Mesendoderm (in vitro differentiated cells): Measurements from ENCODE around the gene SCUBE1.

Source experiments
- DNase-seq: peaks from one replicate; pipeline ENCODE4 v3.0.0; 2013
- H2AK5ac ChIP-seq: 2 replicates; pipeline ENCODE4 v1.6.1; 2013; ENCODE audit warnings: low read length, inconsistent platforms
- H2BK120ac ChIP-seq: 2 replicates; pipeline ENCODE4 v1.6.1; 2013; ENCODE audit warnings: low read depth, mild to moderate bottlenecking, low read length, moderate library complexity, mixed read lengths
- H2BK15ac ChIP-seq: replicated peaks from 2 replicates; pipeline ENCODE4 v1.6.1; 2013; ENCODE audit warnings: low read depth, mild to moderate bottlenecking, moderate library complexity
- H2BK5ac ChIP-seq: 2 replicates; pipeline ENCODE4 v1.6.1; 2013; ENCODE audit warnings: low read length, inconsistent platforms
- H3K18ac ChIP-seq: 2 replicates; pipeline ENCODE4 v1.6.1; 2013; ENCODE audit warnings: mild to moderate bottlenecking, low read length, mixed read lengths
- H3K23ac ChIP-seq: one replicate; pipeline ENCODE4 v1.6.1; 2013; ENCODE audit warnings: low read length
- H3K27ac ChIP-seq: 2 replicates; pipeline ENCODE4 v1.5.1; 2013; ENCODE audit warnings: low read depth, mild to moderate bottlenecking, inconsistent platforms, low read length, moderate library complexity
- H3K27me3 ChIP-seq: 2 replicates; pipeline ENCODE4 v1.6.1; 2013; ENCODE audit warnings: low read length, control low read depth, mild to moderate bottlenecking, inconsistent platforms; ENCODE audit not compliant: insufficient read depth, poor library complexity
- H3K36me3 ChIP-seq: 2 replicates; pipeline ENCODE4 v1.6.1; 2013; ENCODE audit warnings: low read length, inconsistent platforms; ENCODE audit not compliant: control insufficient read depth, insufficient read depth
- H3K4ac ChIP-seq: one replicate; pipeline ENCODE4 v1.6.1; 2013; ENCODE audit warnings: low read depth, mild to moderate bottlenecking, low read length, moderate library complexity
- H3K4me1 ChIP-seq: 2 replicates; pipeline ENCODE4 v1.6.1; 2013; ENCODE audit warnings: low read depth, low read length, inconsistent platforms; ENCODE audit not compliant: control insufficient read depth
- H3K4me2 ChIP-seq: 2 replicates; pipeline ENCODE4 v1.6.1; 2013; ENCODE audit warnings: low read length
- H3K4me3 ChIP-seq: 2 replicates; pipeline ENCODE4 v1.5.1; 2013; ENCODE audit warnings: mild to moderate bottlenecking, low read length
- H3K56ac ChIP-seq: one replicate; pipeline ENCODE4 v1.6.1; 2013; ENCODE audit warnings: low read length
- H3K79me1 ChIP-seq: 2 replicates; pipeline ENCODE4 v1.6.1; 2013; ENCODE audit warnings: low read length, inconsistent platforms
- H3K79me2 ChIP-seq: 2 replicates; pipeline ENCODE4 v1.6.1; 2013; ENCODE audit warnings: mild to moderate bottlenecking, low read length; ENCODE audit not compliant: control insufficient read depth, insufficient read depth
- H3K9ac ChIP-seq: 2 replicates; pipeline ENCODE4 v1.6.1; 2013; ENCODE audit warnings: low read length, inconsistent platforms
- H4K5ac ChIP-seq: one replicate; pipeline ENCODE4 v1.6.1; 2013; ENCODE audit warnings: low read length
- H4K8ac ChIP-seq: one replicate; pipeline ENCODE4 v1.6.1; 2013; ENCODE audit warnings: low read depth, mild to moderate bottlenecking, control low read depth, low read length, moderate library complexity
- WGBS: extraction: QIAGEN DNeasy Blood & Tissue Kit; methylation state at CpG from one replicate; pipeline ENCODE4 v1.1.7; 2013; ENCODE audit warnings: low lambda C conversion rate, missing lambda C conversion rate; ENCODE audit not compliant: insufficient coverage; ENCODE audit errors: extremely low coverage; 5-methylcytosine and 5-hydroxymethylcytosine counted together

SCUBE1 gene

DNA sequence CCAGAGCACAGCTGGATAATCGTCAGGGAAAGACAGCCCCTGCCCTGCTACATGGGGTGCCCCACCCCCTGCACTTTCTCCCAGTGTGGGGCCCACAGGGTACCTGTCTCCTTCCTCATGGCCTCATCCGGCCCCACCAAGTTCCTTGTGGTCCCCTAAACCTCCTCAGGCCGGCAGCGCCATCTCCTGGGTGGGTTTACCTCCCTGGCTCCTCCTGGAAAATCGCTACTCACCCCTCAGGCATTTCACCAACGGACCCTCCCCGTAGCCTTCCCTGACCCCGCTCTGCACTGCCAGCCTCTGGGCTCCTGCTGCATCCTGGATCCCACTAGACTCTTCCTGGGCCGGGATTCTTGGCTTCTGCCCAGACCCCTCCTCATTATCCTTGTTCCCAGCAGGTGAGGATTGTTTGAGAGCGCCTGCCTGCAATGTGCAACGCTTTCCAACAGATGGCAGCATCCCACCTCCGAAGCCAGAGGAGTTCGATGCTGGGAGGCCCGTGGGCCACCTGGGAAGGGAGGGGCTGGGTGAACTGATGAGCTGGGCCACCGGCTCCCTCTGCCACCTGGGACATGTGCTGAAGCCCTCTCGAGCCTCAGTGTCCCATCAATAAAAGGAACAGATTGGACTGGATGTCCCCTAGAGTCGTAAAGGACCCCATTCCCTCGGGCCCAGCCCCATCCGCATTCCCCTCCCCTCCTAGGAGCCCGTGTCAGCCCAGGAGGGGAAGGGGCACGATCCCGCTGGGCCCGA is 112.0 kb downstream of the SCUBE1 start:
- no peak overlapping the region for H4K5ac ChIP-seq
- H3K27ac ChIP-seq: no peak overlapping the region
- no peak overlapping the region for H3K23ac ChIP-seq
- no peaks in the 10 kb centered on the region for H3K79me2 ChIP-seq
- no peaks in the 10 kb centered on the region for H3K79me1 ChIP-seq
- no peak overlapping the region for H4K8ac ChIP-seq
- no peaks in the 10 kb centered on the region for H3K36me3 ChIP-seq
- peak overlapping the region; percentile 57 for H3K56ac ChIP-seq
- no CpG with 5 or more reads among the region's 23 CpGs for WGBS
- no peak overlapping the region for H2BK15ac ChIP-seq
- H3K27me3 ChIP-seq: no peaks in the 10 kb centered on the region
- DNase-seq: peak; percentile 84
- H3K4ac ChIP-seq: no peak overlapping the region
- peaks cover 4% of the 10 kb centered on the region for H3K4me1 ChIP-seq
- peak overlapping the region; percentile 69 for H3K4me2 ChIP-seq
- H3K9ac ChIP-seq: peak overlapping the region; percentile 22
- no peak overlapping the region for H2BK120ac ChIP-seq
- no peak overlapping the region for H3K18ac ChIP-seq
- H3K4me3 ChIP-seq: no peak overlapping the region
- no peak overlapping the region for H2AK5ac ChIP-seq
- H2BK5ac ChIP-seq: no peak overlapping the region

DNA sequence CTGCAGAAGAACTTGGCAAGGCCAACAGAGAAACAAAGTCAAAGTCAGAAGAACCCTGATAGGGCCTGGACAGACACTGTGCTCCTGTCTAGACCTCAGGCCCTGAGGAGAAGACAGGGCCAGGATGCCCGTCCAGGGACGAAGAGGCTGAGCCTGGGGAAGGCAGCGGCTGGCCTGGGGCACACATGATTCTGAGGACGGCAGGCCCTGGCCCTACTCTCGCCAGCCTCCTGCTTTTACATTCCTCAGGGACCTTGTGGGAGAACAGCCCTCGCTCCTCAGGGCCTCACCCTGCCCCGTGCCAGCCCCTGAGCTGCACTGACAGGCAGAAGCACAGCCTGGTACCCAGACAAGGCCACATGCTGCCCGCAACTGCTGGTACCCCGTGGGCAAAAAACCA is 112.6 kb downstream of the SCUBE1 start:
- Histone ChIP-seq H3K18ac (no peak overlapping the region), H2AK5ac (no peak overlapping the region), H4K5ac (no peak overlapping the region), H3K56ac (no peak overlapping the region), H3K79me1 (no peaks in the 10 kb centered on the region), H3K4me2 (no peak overlapping the region), H3K4me1 (peaks cover 4% of the 10 kb centered on the region), H3K9ac (no peak overlapping the region), H4K8ac (no peak overlapping the region), H2BK5ac (no peak overlapping the region), H3K79me2 (no peaks in the 10 kb centered on the region), H2BK15ac (no peak overlapping the region), H3K23ac (no peak overlapping the region), H3K4me3 (no peak overlapping the region), H3K36me3 (no peaks in the 10 kb centered on the region), H3K27ac (no peak overlapping the region), H3K4ac (no peak overlapping the region), H2BK120ac (no peak overlapping the region), H3K27me3 (no peaks in the 10 kb centered on the region)
- no CpG with 5 or more reads among the region's 9 CpGs for WGBS
- no peak for DNase-seq

DNA sequence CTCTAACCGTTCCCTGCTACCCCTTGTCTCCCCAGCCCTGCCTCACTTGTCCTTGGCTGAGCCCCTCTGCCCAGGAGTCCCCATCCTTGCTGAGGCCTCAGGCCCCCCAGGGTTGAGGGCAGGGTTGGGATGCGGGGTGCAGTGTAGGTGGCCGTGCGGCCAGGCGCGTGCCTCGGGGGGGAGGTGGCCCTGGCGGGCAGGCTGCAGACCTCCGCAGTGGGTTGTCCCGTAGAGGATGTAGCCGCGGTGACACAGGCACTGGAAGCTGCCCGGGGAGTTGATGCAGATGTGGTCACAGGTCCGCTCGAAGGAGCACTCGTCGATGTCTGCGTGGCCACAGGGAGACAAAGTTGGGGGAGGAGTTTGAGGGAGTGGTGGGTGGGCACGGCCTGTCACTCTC is 114.3 kb downstream of the SCUBE1 start:
- Histone ChIP-seq H3K56ac (no peak overlapping the region), H3K79me1 (no peaks in the 10 kb centered on the region), H4K5ac (no peak overlapping the region), H3K4me3 (no peak overlapping the region), H3K27me3 (no peaks in the 10 kb centered on the region), H3K9ac (no peak overlapping the region), H3K36me3 (no peaks in the 10 kb centered on the region), H2BK5ac (no peak overlapping the region), H2BK15ac (no peak overlapping the region), H3K23ac (no peak overlapping the region), H2BK120ac (no peak overlapping the region), H3K27ac (no peak overlapping the region), H3K4ac (no peak overlapping the region), H3K4me1 (peaks cover 4% of the 10 kb centered on the region), H2AK5ac (no peak overlapping the region), H3K18ac (no peak overlapping the region), H3K79me2 (no peaks in the 10 kb centered on the region), H4K8ac (no peak overlapping the region), H3K4me2 (no peak overlapping the region)
- no peak for DNase-seq
- WGBS: no CpG with 5 or more reads among the region's 19 CpGs

DNA sequence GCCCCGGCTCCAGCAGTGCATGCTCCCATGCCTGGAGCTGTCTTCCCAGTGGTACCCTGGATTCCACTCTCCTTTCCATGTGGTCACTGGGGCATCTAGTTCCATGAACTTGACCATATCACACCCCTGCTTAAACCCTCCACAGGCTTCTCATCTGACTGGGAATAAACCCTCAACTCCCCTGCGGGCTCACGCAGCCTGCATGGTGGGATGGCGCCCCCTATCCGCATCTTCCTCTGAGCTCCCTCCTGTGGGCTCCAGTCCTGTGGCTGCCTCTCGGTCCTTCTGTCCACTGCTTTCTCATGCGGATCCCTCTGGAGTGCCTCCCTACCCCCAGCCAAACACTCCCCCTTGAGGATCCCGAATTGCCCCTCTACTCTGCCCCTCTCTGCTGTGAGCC is 114.8 kb downstream of the SCUBE1 start:
- H3K4me2 ChIP-seq: no peak overlapping the region
- H3K79me2 ChIP-seq: no peaks in the 10 kb centered on the region
- no peaks in the 10 kb centered on the region for H3K79me1 ChIP-seq
- H3K9ac ChIP-seq: no peak overlapping the region
- no peak overlapping the region for H3K4ac ChIP-seq
- H3K18ac ChIP-seq: no peak overlapping the region
- no peak overlapping the region for H2AK5ac ChIP-seq
- no peak overlapping the region for H3K27ac ChIP-seq
- no peak overlapping the region for H2BK5ac ChIP-seq
- DNase-seq: peak; percentile 74
- no peaks in the 10 kb centered on the region for H3K27me3 ChIP-seq
- no peak overlapping the region for H4K5ac ChIP-seq
- H3K23ac ChIP-seq: no peak overlapping the region
- no peaks in the 10 kb centered on the region for H3K36me3 ChIP-seq
- H3K4me1 ChIP-seq: peaks cover 4% of the 10 kb centered on the region
- H2BK15ac ChIP-seq: no peak overlapping the region
- H3K56ac ChIP-seq: no peak overlapping the region
- H3K4me3 ChIP-seq: no peak overlapping the region
- no peak overlapping the region for H2BK120ac ChIP-seq
- WGBS: no CpG with 5 or more reads among the region's 8 CpGs
- no peak overlapping the region for H4K8ac ChIP-seq

DNA sequence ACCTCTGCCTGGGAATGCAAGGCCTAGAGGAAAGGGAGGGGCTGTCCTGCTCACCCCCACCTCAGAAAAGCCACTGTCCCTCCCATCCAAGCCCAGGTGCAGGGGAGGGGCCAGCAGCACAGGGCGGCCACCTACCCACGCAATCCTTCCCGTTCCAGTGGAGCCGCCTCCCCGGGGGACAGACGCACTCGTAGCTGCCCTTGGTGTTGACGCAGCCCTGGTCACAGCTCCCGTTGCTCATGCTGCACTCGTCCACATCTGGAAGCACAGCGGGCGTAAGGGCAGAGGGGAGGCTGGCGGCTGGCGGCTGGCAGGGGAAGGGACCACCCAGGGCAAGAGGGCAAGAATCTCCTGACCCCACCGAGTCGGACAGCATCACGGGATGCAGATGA is 115.9 kb downstream of the SCUBE1 start:
- no peak overlapping the region for H3K9ac ChIP-seq
- H4K5ac ChIP-seq: no peak overlapping the region
- H3K18ac ChIP-seq: no peak overlapping the region
- no peaks in the 10 kb centered on the region for H3K79me2 ChIP-seq
- H4K8ac ChIP-seq: no peak overlapping the region
- H3K79me1 ChIP-seq: no peaks in the 10 kb centered on the region
- no peak for DNase-seq
- H3K23ac ChIP-seq: no peak overlapping the region
- peak overlapping the region; percentile 50 for H3K56ac ChIP-seq
- H2BK120ac ChIP-seq: no peak overlapping the region
- no peak overlapping the region for H3K4me2 ChIP-seq
- H3K27ac ChIP-seq: no peak overlapping the region
- no peak overlapping the region for H3K4me3 ChIP-seq
- H3K36me3 ChIP-seq: no peaks in the 10 kb centered on the region
- H2BK5ac ChIP-seq: no peak overlapping the region
- no peak overlapping the region for H3K4ac ChIP-seq
- H2AK5ac ChIP-seq: no peak overlapping the region
- peaks cover 4% of the 10 kb centered on the region for H3K4me1 ChIP-seq
- no peaks in the 10 kb centered on the region for H3K27me3 ChIP-seq
- no CpG with 5 or more reads among the region's 17 CpGs for WGBS
- H2BK15ac ChIP-seq: no peak overlapping the region
